ENCODE measurements around the gene SPC25.

GRCh38 chr2:168835969-168836368 lies 54.3 kb downstream of the SPC25 start:
- no peak for TF ChIP-seq CTCF (IDR thresholded peaks at IDR 0.05; ENCODE audit: poor library complexity, severe bottlenecking)
- no peak for TF ChIP-seq MXI1 (conservative IDR thresholded peaks at IDR 0.05; ENCODE audit: poor library complexity, severe bottlenecking)
- TF ChIP-seq POLR2AphosphoS5 (IDR thresholded peaks at IDR 0.05) = peak; percentile 80

Measured in neural cell (in vitro differentiated cells).